CD14-positive monocyte (primary cell): ENCODE data around the gene ITGA2B. TPM values are rescaled to one million over a fixed set of nuclear protein-coding genes. Genes with fewer than 3 reads are reported as not detected.

ENCODE experiments used
- DNase-seq, 3 donors: peaks; one replicate each; pipeline ENCODE4 v3.0.0-alpha.2; 2011 to 2022
- H2AFZ ChIP-seq: 2 replicates; pipeline ENCODE4 v1.6.0; 2012; ENCODE audit warnings: mild to moderate bottlenecking, low read depth, low read length, inconsistent platforms; ENCODE audit not compliant: insufficient read depth, poor library complexity, severe bottlenecking
- H3K27ac ChIP-seq, 2 donors: 1 replicate in 1 of 2; 2 replicates in 1 of 2; pipeline ENCODE4 v1.5.1; 2012 to 2013; ENCODE audit warnings: low read length in 2 of 2, control low read depth in 1 of 2, inconsistent platforms in 1 of 2, low read depth in 1 of 2, mild to moderate bottlenecking in 1 of 2
- H3K27me3 ChIP-seq, 2 donors: one replicate each; pipeline versions ENCODE4 v1.6.0 to v1.6.1; 2011 to 2013; ENCODE audit warnings: low read length in 2 of 2; ENCODE audit not compliant: control insufficient read depth in 2 of 2, insufficient read depth in 2 of 2
- H3K36me3 ChIP-seq, 2 donors: replicated peaks in 1 of 2; 1 replicate in 1 of 2; 2 replicates in 1 of 2; pipeline versions ENCODE4 v1.5.1 to v1.6.1; 2012 to 2013; ENCODE audit warnings: low read length in 2 of 2, control low read depth in 1 of 2, inconsistent platforms in 1 of 2, mild to moderate bottlenecking in 1 of 2; ENCODE audit not compliant: insufficient read depth in 2 of 2, control insufficient read depth in 1 of 2
- H3K4me1 ChIP-seq, 2 donors: 1 replicate in 1 of 2; 2 replicates in 1 of 2; pipeline versions ENCODE4 v1.5.1 to v1.6.1; 2012 to 2013; ENCODE audit warnings: low read length in 2 of 2, control low read depth in 1 of 2, inconsistent platforms in 1 of 2, mild to moderate bottlenecking in 1 of 2, moderate library complexity in 1 of 2; ENCODE audit not compliant: insufficient read depth in 2 of 2, control insufficient read depth in 1 of 2
- H3K4me2 ChIP-seq: replicated peaks from 2 replicates; pipeline ENCODE3; 2012; ENCODE audit warnings: low read length, moderate library complexity, mild to moderate bottlenecking; ENCODE audit not compliant: poor library complexity, severe bottlenecking; ENCODE audit errors: extremely low read depth
- H3K4me3 ChIP-seq, 3 experiments: fragments of 200-600 bp in 1 of 3; sonication (generic) in 1 of 3; replicated peaks in 1 of 3; 1 replicate in 2 of 3; 2 replicates in 1 of 3; pipeline ENCODE4 v1.5.1; 2011 to 2013; ENCODE audit warnings: low read length in 3 of 3, mild to moderate bottlenecking in 3 of 3, control low read depth in 2 of 3, low read depth in 2 of 3, inconsistent platforms in 1 of 3, moderate library complexity in 1 of 3
- H3K79me2 ChIP-seq: 2 replicates; pipeline ENCODE4 v1.6.0; 2012; ENCODE audit warnings: mild to moderate bottlenecking, control low read depth, inconsistent platforms, low read length, moderate library complexity; ENCODE audit not compliant: insufficient read depth
- H3K9ac ChIP-seq: 2 replicates; pipeline ENCODE4 v1.6.0; 2017; ENCODE audit warnings: low read length, mild to moderate bottlenecking; ENCODE audit not compliant: insufficient read depth, poor library complexity, severe bottlenecking
- H3K9me3 ChIP-seq, 2 donors: replicated peaks in 1 of 2; 1 replicate in 1 of 2; 2 replicates in 1 of 2; pipeline versions ENCODE4 v1.5.1 to v1.6.1; 2012 to 2013; ENCODE audit warnings: low read length in 2 of 2, control low read depth in 1 of 2; ENCODE audit not compliant: control insufficient read depth in 1 of 2, insufficient read depth in 1 of 2
- H4K20me1 ChIP-seq: 2 replicates; pipeline ENCODE4 v1.6.0; 2012; ENCODE audit warnings: mild to moderate bottlenecking, low read length, control low read depth, moderate library complexity; ENCODE audit not compliant: insufficient read depth
- H3K27ac Mint-ChIP-seq, 7 donors: one replicate each; pipeline ENCODE4 v1.8.0; 2020; ENCODE audit warnings: mild to moderate bottlenecking in 7 of 7, mixed read lengths in 7 of 7, moderate library complexity in 6 of 7, inconsistent platforms in 2 of 7
- H3K27me3 Mint-ChIP-seq, 3 donors: one replicate each; pipeline ENCODE4 v1.8.0; 2021 to 2022; ENCODE audit warnings: low read depth in 3 of 3, mild to moderate bottlenecking in 3 of 3, mixed read lengths in 3 of 3, moderate library complexity in 3 of 3, inconsistent platforms in 1 of 3
- H3K36me3 Mint-ChIP-seq, 2 donors: one replicate each; pipeline ENCODE4 v1.8.0; 2020; ENCODE audit warnings: mixed read lengths in 2 of 2, inconsistent platforms in 1 of 2, mild to moderate bottlenecking in 1 of 2
- H3K4me1 Mint-ChIP-seq: one replicate; pipeline ENCODE4 v1.8.0; 2020; ENCODE audit warnings: mild to moderate bottlenecking, mixed read lengths
- H3K4me3 Mint-ChIP-seq, 2 donors: one replicate each; pipeline ENCODE4 v1.8.0; 2020; ENCODE audit warnings: mild to moderate bottlenecking in 2 of 2, mixed read lengths in 2 of 2, moderate library complexity in 1 of 2
- H3K9me3 Mint-ChIP-seq, 7 donors: one replicate each; pipeline ENCODE4 v1.8.0; 2020 to 2022; ENCODE audit warnings: mixed read lengths in 7 of 7, mild to moderate bottlenecking in 6 of 7, moderate library complexity in 6 of 7, inconsistent platforms in 2 of 7
- WGBS: methylation state at CpG from one replicate; pipeline ENCODE4 v1.1.5; 2013; ENCODE audit warnings: missing lambda C conversion rate; ENCODE audit not compliant: insufficient coverage; 5-methylcytosine and 5-hydroxymethylcytosine counted together
- intact Hi-C, 2 donors: fragments of 100-400 bp; cut with micrococcal nuclease; formaldehyde crosslinking; loops; one replicate each; pipeline versions ENCODE4 v1.15.0 to v1.15.1; 2023
- polyA plus RNA-seq, 3 donors: library from polyadenylated mRNA; depleted of rRNA in 1 of 3; unstranded in 2 of 3; stranded (reverse) in 1 of 3; fragments of 300-500 nt in 2 of 3; fragments of >200 nt in 1 of 3; fragmentation: Illumina TruSeq in 2 of 3; gene quantifications; 1 replicate in 2 of 3; 2 replicates in 1 of 3; pipeline ENCODE4 v1.2.3, GENCODE V29; 2012 to 2021
- TF ChIP-seq, protein P1 (sequence below): fragments of 200-600 bp; IDR thresholded peaks from one replicate; pipeline ENCODE4 v1.8.0; 2022; ENCODE audit warnings: antibody characterized with exemption, mild to moderate bottlenecking

Gene ITGA2B
- polyA plus RNA-seq, 3 donors = 0.21 to 1.2 (median 1.1) TPM

DNA sequence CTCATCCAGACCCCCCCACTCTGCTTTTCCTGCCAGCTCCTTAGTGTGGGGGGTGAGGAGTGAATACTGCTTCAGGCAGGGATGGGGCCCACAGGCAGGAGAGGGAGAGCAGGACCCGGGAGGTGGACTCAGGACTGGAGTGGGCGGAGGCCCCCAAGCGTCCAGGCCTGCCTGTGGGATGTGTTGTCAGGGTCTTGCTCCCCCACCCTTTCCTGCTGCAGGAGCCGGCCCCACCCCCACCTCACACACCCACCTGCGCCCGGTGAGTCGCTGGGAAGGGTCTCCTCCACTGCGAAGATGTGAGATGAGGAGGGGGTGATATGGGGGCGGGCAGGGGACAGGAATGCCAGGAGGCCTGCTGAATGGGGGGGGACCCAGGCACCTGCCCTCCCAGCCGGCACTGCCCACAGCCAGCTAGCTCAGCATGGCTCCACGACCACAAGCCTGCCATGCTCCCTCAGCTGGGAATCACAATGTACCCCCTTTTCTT lies 26.9 kb downstream of the ITGA2B start:
- WGBS = 0% methylated on average over 2 of the region's 11 CpGs
- Histone ChIP-seq H2AFZ (no peak overlapping the region), H3K4me3 (peak overlapping the region in 1 of 3 experiments; percentile 76), H3K4me2 (peak overlapping the region; percentile 86), H3K27me3 (peaks cover 15 to 44% of the 10 kb centered on the region in 2 donors), H3K9ac (no peak overlapping the region), H3K36me3 (no peaks in the 10 kb centered on the region), H3K27ac (no peak overlapping the region), H4K20me1 (no peaks in the 10 kb centered on the region), H3K4me1 (peaks cover 9 to 19% of the 10 kb centered on the region in 2 donors), H3K9me3 (no peaks in the 10 kb centered on the region), H3K79me2 (no peaks in the 10 kb centered on the region)
- TF ChIP-seq, protein P1, sequence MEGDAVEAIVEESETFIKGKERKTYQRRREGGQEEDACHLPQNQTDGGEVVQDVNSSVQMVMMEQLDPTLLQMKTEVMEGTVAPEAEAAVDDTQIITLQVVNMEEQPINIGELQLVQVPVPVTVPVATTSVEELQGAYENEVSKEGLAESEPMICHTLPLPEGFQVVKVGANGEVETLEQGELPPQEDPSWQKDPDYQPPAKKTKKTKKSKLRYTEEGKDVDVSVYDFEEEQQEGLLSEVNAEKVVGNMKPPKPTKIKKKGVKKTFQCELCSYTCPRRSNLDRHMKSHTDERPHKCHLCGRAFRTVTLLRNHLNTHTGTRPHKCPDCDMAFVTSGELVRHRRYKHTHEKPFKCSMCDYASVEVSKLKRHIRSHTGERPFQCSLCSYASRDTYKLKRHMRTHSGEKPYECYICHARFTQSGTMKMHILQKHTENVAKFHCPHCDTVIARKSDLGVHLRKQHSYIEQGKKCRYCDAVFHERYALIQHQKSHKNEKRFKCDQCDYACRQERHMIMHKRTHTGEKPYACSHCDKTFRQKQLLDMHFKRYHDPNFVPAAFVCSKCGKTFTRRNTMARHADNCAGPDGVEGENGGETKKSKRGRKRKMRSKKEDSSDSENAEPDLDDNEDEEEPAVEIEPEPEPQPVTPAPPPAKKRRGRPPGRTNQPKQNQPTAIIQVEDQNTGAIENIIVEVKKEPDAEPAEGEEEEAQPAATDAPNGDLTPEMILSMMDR = no peak
- no peak for DNase-seq
- intact Hi-C loops = loop anchor here in 1 of 2 donors (2.0 to 5.0 kb wide), 2 partner anchors 40 to 152 kb away; partner anchors contain the start of gene SLC25A39
- peak overlapping the region; percentile 37 to 67 for H3K4me3 Mint-ChIP-seq
- peaks cover 0 to 3% (median 0%) of the 10 kb centered on the region in 7 donors for H3K9me3 Mint-ChIP-seq
- peaks cover 48 to 76% (median 50%) of the 10 kb centered on the region in 3 donors for H3K27me3 Mint-ChIP-seq
- no peaks in the 10 kb centered on the region for H3K36me3 Mint-ChIP-seq
- H3K27ac Mint-ChIP-seq = no peak overlapping the region
- H3K4me1 Mint-ChIP-seq = peaks cover 6% of the 10 kb centered on the region

DNA sequence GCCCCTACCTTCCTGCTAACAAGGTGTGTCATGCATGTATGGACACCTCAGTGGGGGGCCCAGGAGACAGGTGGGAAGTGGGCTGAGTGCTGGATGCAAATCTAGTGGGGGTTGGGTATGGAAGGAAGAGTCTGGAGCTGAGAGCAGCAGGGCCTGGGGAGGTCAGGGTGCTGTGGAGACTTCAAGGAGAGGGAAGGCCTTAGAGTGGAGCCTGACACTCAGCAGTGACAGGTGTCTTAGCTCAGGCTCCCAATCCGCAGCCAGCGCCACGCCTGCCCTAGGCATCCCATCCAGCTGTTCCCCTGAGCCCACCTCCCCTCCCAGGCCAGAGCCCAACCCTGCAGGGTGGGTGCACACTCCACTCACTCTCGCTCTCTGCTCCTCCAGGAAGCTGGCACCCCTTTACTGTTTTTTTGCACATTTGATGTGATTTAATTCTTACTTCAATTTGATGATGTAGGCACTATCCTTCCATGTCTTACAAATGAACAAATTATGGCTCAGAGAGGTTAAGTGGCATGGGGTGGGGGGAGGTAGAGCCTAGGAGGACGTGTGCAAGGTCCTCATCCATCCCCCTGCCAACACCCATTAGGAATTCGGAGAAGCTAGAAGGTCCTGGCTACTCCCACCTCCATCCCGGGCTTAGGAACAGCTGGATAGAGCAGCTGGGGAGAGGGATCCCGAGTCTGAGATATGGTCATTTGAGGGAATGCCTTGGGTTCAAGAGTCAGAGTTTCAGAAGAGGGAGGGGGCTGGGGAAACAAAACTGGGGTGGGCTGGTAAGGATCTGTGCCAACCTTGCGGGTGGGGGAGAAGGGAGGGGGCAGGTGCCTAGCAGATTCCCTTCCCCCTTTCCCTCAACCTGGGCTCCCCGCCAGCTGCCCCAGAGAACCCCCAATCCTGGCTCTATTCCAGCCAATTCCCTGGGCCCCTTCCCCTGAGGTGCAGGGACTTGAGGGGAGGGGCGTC lies 27.9 kb downstream of the ITGA2B start:
- Histone ChIP-seq H3K79me2 (no peaks in the 10 kb centered on the region), H4K20me1 (no peaks in the 10 kb centered on the region), H3K4me2 (no peak overlapping the region), H3K4me1 (peaks cover 9 to 19% of the 10 kb centered on the region in 2 donors), H3K9me3 (no peaks in the 10 kb centered on the region), H3K36me3 (no peaks in the 10 kb centered on the region), H3K27me3 (peaks cover 15 to 44% of the 10 kb centered on the region in 2 donors), H3K27ac (no peak overlapping the region), H2AFZ (no peak overlapping the region), H3K4me3 (no peak overlapping the region), H3K9ac (no peak overlapping the region)
- DNase-seq = no peak
- TF ChIP-seq, protein P1 = no peak
- no peaks in the 10 kb centered on the region for H3K36me3 Mint-ChIP-seq
- peaks cover 42 to 69% (median 49%) of the 10 kb centered on the region in 3 donors for H3K27me3 Mint-ChIP-seq
- peak overlapping the region in 1 of 2 donors; percentile 43 for H3K4me3 Mint-ChIP-seq
- intact Hi-C loops = loop anchor here in 1 of 2 donors (2.0 to 5.0 kb wide), 2 partner anchors 39 to 151 kb away; partner anchors contain the start of gene SLC25A39
- H3K9me3 Mint-ChIP-seq = peaks cover 0 to 3% (median 2%) of the 10 kb centered on the region in 7 donors
- H3K27ac Mint-ChIP-seq = no peak overlapping the region
- 92% methylated on average over 4 of the region's 11 CpGs for WGBS
- H3K4me1 Mint-ChIP-seq = peaks cover 6% of the 10 kb centered on the region
